ENCODE results near the gene SYNDIG1.

The SYNDIG1 gene

DNA sequence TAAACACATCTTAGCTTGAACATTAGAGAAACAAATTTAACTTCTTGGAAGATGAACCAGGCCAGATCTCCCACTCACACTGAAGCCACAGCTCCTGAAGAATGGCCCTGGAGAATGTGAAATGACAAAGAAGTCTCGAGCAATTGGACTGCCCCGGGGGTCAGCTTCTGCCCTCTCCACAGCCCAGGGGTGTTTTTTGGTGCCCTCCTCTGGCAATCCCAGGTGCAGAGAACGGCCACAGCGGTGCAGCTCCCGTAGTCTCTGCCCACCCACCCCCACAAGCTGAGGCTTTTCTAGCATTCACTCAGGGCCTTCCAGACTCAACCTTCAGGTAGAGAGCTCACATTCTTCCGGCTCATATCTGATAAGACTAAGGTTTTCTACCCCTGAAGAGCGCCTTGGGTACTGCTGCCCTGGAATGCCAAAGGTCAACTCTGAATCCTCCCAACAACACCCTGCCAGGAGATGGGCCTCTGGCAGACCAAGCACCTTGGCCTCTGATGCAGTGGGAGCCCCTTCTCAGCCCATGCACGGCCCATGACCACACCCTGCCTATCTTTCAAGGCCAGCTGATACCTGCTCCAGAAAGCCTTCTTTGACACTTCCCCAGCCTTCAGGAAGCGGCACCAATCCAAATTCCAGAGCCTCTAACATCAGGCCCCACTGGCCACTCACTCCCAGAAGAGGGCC is 208.3 kb downstream of the SYNDIG1 start:
- DNase-seq: no peak

DNA sequence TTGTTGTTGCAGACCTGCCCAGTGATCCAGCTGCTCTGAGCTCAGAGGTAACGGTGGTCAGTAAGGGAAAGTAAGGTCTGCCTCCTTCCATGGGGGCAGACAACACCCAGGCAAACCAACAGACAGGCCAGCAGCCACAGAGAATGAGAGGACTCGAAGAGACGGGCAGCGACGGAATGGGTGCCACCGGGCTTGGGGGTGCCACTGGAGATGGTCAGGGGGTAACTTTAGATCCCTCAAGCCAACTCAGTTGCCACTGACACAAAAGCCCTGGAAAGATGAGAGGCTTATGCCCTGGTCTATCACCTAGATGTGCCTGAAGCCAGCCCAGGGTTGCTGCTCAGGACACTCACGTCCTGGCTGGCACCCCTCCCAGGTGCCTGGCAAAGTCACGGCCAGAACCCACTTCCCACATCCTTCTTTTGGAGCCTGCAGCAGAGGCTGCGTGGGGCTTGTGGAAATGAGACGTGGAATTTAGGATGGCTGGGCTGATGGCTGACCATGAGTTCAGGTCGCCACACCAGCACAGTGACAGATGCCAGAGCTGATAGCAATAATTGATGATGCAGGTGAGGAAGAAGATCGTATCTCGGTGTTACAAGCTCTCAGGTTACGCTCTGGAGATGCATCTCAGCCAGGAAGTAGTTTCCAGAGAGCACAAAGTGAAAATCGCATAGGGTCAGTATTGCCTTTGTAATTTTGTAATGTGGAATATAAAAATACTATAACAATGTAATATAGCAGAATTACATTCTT is 209.1 kb downstream of the SYNDIG1 start:
- DNase-seq: no peak

DNA sequence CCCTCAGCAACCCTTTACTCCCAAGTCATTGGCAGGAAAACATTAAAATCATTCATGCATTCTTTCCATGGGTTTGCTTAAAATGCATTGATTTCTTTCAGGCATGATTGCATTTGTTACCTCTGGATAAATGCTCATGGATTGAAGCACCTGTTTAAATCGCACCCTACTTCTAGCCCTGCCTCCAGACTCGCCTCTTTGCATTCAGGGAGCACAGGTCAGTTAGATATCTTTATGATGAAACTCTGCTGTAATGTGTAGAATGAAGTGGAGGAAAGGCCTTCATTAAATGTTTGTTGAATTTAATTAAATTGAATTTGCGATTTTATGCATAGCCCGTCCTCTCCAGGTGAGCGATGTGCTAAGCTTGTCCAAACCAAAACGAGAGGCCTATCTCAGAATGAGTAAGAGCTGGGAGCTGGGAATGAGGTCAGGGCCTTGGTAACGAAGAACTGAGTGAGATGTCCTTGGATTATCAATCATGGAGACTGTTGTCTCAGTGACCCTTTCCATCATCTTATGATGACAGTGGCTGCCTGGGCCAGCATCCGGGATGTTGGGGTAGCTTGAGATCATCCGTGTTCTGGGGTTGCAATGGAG is 210.1 kb downstream of the SYNDIG1 start:
- no peak for DNase-seq

DNA sequence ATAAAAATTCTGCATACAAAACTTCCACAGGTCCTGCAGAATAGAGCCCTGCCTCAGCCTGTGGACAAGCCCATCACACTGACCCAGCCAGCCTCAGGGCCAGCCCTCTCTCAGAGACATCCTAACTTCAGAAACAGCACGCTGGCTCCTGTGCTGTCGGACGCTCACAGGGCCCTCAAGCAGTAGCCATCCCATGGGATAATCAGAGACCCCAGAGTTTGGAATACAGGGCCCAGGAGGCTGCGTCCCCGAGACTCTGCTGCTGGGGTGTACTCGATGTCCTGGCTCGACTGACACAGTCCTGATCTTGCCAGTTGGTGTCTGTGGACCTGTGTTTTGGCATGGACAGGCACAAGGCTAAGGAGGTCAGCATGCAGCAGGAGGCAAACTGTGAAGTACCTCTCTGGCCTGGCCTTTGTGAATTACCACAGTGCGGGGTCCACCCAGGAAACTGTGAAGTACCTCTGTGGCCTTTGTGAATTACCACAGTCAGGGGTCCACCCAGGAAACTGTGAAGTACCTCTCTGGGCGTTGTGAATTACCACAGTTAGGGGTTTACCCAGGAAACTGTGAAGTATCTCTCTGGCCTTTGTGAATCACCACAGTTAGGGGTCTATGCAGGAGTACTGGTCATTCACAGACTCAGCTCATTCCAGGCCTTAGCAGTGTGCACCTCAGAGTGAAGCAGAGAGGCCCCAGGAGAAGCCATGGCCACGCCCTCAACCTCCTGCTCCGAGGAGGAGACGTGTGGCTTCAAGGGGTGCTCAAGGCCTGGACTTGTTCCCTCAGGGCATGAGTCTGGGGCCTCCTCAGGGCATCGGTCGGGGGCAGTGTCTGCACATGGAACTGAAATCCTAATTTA is 212.4 kb downstream of the SYNDIG1 start:
- DNase-seq: no peak

DNA sequence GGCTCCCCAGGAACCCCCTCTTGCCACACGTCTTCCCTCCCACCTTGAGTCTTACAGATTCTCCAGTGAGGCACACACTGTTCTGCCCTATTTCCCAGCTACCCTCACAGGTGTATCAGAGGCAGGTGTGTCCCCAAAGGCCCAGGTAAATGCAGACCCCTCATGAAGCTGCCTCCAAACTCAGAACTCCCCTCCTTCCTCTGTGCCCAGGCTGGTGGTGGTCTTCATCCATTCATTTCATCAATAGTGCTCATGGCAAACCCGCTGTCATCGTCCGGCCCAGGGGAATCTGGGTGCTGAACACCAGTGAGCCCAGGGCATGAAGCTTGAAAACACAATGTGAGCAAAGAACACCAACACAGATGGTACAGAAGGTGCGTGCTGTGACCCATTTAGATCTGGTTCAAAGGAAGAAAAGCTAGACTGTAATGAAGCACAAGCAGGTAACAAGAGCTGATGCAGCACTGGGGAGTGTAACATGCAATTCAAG is 213.1 kb downstream of the SYNDIG1 start:
- no peak for DNase-seq

DNA sequence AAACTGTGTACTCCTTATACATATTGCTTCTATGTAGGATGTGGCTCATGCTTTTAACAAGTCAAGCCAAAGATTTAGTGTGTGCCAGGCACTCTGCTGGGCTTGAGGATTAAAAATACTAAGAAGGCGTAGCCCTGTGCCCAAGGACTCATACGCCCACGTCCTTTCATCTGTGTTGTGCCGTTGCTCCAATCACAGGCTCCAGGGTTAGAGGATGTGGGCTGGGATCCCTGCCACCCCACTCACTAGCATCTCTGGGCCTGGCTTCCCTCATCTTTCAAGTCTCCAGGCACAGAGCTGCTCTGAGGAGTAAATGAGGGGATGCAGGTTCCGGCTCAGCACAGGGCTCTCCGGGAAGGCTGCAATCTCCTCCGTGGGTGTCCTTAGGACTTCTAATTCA is 214.2 kb downstream of the SYNDIG1 start:
- no peak for DNase-seq

DNA sequence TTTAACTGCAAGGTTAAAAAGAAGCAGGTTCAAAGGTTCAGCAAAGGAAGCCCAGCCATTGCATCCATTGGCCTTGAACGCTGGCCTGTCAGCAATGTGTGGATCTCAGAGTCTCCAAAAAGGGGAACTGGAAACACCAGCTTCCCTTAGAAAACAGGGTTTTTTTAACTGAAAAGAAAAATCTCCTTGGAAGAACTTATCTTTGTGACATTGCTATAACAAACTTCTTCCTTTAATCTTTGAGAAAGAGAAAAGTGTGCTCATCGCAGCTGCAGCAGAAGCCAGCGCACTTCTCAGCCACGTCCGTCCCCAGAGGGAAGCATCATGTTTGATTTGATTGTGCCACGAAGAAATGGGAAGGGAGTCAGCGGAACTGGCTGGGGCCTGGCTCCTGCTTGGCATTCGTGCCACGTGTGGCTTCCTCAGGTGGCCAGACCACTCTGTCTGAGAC is 215.0 kb downstream of the SYNDIG1 start:
- peak; percentile 51 to 72 for DNase-seq

DNA sequence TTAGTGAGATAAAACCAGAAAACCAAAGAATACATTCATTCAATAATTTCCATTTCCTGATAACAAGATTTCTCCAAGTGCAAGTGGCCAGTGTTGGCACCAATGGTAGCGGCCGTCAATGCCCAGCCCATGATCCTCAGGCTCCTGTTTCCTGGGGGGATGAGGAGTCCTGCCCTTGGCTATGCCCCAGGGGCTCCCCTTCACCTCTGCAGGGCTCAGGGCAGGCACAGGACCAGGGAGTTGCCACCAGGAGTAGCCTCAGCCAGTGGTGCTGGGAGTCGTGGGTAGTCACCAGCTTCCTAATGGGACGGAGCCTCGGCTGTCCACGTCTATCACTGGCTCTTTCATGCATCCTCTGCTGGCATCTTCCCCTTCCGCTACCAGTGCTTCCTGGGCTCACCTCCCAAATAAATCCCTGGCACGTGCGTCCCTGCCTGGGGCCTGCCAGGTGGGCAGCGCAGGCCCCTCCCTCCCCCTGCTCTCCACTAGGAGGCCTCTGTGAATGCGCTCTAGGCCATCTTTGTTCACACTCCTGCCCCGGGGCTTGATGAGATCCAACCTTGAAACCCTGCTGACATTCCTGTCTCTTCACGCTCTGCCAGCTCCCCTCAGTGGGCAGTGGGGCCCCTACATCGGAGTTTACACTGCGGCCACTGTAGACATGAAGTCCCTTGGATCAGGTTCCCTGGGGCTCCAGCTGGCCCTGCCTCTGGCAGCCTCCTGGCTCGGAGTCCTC is 215.7 kb downstream of the SYNDIG1 start:
- DNase-seq: no peak

DNA sequence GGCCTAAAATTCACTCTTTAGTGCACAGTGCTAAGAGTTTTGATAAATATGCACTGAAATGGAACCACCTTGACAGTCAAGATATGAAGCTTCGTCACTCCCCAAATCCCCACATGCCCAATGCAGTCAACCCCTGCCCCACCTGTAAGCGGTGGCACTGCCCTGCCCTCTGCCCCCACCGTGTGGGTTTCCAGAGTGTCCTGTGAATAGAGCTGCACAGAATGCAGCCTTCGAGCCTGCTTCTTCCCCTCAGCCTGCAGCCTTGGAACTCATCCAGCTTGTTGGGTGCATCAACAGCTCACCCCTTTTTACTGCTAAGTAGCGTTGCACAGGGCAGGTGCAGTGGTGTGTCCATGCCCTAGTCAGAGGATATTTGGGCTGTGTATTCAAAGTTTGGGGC is 216.3 kb downstream of the SYNDIG1 start:
- DNase-seq: no peak

DNA sequence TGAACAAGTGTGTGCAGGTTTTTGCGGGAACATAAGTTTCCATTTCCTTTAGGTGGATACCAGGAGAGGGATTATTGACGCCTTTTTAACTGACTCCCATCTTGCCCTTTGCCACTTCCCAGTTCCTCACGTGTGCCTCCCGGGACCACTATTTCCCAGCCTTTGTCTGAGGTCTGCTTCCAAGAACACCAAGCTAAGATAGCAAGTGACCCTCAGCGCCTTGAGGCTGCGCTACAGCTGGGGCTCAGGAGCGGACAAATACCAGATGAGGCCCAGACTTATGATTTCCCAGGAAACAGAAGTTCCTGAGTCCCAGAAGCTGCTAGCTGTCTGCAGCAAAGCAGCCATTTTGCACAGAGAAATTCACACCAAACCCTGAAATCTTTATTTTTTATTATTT is 216.7 kb downstream of the SYNDIG1 start:
- DNase-seq: no peak

DNA sequence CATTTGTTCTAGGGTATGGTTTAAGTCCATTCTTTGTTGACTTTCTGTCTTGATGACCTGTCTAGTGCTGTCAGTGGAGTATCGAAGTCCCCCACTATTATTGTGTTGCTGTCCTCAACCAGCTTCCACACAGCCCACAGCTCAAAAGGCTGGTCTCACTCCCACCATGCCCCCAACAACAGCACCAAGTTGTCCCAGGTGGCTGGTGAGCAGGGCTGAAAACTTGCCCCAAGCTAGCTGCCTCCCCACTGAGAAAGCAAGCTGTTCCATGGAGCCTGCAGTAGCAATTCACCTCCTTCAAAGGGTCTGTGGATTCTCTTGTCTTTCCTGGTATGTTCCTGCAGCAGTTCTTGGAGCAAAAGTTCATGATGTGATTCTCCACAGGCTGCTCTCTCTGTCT is 221.0 kb downstream of the SYNDIG1 start:
- no peak for DNase-seq

DNA sequence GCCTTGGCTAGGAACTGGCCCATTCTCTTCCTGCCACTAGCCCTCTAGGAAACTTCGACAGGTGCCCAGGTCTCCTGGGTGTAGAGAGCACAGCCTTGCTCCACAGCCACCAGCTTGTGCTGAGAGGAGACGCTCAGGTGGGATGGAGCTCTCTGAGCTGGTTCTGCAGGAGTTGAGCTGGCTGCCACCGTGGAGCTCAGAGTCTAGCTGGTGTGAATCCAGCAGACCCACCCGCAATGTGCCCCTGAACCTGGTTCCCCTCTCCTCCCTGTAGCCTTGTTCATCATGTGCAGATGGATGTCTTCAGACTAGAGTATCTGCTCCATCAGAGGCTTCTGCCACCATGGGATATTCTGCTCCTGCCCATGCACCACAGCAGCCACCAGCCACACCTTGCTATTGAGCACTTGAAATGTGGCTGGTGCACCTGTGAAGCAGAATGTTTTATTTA is 222.5 kb downstream of the SYNDIG1 start:
- no peak for DNase-seq

DNA sequence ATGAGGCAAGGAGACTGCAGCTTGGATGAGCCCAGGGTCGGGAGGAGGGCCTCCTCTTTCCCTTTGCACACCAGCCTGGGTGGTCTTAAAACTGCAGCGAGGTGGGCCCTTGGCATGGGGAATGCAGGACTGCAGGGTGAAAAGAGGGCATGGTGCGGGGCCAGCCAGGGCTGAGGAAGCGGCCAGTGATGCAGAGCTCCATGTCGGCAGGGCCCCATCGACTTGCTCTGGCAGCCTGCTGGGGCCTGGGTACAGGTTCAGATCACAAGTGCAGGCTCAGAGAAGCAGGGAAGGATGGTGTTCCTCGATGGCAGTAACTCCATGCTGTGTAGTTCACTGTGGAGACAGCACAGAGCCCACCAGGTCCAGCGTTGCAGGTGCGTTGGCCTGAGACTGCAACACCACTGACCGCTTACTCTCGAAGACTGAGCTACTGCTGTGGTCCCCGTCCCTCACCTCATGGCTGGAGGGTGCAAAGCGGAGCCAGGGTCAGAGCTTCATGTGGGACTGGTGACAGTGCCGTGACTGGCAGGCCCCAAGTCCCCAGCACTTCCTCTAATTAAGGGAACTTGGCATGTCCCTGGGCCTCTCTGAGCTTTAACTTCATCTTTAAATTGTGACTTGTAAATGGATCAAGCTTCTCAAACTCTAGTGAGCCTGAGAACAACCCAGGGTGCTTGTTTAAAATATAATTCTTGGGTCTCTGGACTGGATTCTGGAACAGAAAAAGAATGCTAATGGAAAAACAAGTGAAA is 223.2 kb downstream of the SYNDIG1 start:
- peak; percentile 16 to 28 for DNase-seq

DNA sequence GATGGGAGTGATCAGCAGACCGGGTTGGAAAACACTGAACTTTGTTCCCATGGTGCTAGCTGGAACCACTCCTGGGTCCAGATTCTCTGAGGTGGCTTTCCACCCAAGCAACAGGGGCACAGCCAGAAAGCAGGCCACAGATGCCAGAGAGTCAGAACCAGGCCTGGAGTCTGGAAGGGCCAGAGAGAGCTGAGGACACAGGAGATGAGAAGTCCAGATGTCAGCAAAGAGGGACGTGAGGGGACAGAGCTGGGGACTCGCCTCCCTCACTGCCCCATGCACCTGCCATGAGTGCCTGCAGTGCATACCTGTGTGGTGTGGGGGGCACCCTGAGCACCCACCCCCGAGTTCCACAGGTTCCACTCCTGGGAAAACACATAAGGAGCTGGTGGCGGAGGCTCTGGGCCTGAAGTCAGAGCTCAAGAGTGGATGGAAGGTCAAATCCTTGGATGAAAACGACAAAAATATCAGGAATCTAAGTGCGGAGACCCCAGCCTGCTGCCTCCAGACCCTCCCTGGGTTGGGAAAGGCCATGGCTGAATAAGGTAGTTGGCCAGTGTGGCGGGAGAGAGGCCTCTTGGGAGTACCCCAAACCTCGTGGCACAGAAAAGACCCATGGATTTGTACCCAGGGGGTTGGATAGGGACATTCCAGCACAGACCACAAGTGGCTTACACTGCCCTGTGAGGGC is 224.2 kb downstream of the SYNDIG1 start:
- no peak for DNase-seq

DNA sequence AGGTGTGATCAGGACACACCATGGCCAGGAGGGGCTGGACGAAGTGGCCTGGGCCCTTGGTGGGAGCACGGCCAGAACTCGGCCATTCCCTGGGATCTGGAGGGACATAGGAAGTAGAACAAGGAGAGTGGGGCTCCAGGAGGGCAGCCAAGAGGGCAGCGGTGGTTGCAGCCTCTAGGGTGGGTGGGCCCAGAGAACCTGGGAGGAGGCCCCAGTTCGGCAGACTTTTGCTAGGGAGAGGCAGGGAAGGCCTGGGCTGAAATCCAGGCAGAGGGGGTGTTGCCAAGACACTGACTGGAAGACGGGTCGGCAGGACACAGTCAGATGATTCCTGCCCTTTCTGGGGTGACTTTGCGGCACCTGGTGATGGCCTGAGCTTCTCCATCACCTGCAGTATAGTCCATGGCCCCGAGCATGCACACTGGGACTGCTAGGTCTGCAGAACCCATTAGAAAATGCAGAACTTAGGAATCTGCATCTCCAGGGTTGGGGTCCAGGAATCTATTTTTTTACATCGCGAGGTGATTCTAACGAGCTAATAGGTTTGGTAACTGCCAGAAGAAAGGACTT is 224.8 kb downstream of the SYNDIG1 start:
- DNase-seq: no peak

DNA sequence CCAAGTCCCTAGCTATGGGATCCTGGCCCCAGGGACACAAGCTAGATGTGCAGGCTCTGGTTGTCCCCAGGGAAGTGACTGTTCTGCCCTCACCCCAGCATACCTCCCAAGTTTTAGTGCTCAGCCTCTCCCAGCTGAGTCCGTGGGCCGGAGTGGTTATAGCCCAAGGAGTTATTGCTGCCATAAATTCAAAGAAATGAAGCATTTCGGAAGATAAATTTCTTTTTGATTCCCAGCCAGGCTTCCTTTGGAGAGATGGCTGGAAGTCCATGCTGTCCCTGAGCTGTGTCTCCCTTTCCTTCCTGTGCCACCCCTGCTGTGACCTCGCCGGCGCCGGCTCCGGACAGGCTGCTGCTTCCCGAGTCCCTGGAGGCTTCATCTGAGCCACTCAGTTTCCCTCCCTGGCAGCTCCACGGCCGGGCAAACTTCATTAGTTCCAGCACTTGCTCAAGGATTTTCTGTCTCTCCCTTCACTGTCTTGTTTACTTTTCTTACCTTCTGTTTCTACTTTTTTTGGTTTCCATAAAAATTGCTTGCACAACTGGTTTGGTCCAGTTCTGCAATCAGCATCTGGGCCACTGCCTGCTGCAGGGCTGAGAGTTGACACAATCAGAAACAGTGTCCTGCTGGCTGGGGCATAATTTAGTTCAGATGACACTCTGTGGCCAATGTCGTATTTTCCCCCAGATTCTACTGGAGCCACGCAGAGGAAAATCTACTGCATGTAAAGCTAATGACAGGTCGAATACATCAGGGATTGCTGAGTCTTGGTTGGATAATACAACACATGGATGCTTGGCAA is 225.5 kb downstream of the SYNDIG1 start:
- no peak for DNase-seq

DNA sequence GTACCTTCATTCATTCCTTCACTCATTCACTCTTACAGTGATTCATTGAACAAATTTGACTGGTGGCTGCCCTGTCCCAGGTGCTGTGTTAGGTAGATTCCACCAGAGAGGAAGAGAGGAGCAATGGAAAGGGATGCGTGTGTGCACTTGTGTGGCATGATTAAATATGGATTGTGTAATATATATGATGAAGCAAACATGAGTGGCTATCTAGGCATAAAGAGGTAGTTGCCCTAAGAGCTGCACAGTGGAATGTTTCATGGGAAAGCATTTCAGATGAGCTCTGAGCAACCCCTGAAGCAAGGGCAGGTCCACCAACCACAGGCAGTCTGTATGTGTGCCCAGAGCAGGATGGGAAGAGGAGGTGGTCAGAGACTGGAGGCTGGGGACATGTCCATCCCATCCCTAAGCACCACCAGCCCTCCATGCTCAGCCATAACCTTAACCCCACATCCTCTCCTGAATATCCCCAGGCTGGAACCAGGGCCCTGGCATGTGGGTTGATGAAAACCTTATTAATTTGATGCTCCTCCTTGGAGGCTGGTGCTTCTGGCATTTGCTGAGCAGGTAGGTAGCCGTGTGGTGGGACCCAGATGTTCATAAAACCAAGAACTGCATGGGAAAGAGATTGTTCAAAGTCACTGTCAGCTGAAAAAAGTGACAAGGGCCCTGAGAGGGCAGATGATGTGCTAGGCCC is 226.2 kb downstream of the SYNDIG1 start:
- DNase-seq: peak; percentile 2 to 11

DNA sequence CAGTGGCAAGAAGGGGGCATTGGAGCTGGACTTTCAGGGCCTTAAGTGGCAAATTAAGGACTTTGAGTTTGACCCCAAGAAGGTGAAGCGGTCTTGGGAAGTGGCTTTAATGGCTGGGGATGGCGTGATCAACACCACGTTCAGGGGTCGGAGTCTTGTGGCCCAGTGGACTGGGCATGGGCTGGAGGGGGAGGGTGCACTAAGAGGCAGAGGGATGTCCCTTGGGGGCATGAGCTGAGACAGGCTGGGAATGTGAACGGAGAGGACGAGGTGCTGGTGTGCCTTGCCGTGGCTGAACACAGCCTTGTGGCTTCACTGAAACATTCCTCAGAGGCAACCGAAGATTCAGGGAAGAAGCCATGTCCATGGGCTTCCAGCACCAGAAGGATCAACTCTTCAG is 227.0 kb downstream of the SYNDIG1 start:
- DNase-seq: no peak

DNA sequence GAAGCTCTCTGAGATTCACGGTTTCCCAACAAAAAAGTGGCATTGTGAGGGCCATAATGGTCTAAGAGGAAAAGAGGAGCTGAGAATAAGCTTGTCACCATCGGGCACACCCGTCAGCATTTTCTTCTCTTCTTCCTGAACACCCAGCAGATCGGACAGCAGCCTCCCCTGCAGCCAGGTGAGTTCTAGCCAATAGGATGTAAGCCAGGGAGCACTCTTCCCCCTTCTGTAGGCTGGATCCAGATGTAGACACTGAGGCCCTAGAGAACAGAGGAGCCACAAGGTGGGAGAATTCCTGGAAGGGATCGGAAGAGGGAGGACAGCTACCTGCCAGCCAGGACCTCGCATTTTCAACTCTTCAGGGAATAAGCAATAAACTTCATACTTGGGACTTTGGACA is 228.0 kb downstream of the SYNDIG1 start:
- no peak for DNase-seq
